Measurements from ENCODE around the gene APOL3. TPM values are rescaled to one million over a fixed set of nuclear protein-coding genes. Genes with fewer than 3 reads are reported as not detected.
A peak's percentile ranks its signal among the peaks of the same experiment; 100 is the strongest.

APOL3 gene
- total and polyA plus RNA-seq, 3 donors from 2014 or later = 10.6 to 20.9 (median 13.6) TPM

DNA sequence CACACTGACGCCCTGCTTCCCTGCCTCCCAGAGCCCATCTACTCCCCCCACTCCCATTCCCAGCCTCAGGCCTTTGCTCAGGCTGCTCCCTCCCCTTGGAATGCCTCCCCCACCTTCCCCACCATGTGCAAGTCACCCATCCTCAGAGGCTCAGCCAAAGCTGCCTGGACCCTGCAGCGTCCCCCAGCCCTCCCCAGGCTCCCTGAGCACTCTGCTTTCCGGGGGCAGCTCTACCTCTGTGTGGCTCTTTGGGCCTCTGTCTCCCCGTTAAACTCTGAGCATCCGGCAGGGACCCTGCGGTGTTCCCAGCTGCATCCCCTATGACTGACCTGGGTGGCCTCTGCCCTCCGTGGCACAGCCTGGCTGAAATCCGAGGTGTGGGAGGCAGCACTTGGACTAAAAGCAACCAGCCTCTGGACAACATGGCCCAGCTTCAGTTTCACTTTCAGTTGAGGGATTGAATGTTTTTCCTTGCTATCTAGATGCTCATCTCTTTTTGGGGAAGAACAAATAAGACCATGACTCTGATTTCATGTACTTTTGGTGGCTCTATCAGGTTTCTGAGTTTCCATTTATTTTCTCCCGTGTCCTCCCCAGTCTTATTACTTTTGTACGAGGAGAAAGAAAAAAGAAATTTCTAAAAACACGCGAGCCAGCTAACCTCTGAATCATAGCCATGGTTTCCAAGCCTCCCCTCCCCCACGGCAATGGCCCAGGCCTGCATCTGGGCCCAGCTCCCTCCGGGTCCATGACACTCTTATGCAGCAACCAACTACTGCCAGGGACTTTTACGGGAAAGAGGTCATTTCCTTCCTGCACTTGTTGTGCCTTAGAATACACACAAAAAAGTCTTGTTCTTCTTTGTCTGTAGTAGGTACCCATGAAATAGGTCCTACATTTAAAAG is 3.8 kb downstream of the APOL3 start:
- Histone ChIP-seq H3K9me3 (no peaks in the 10 kb centered on the region), H3K27me3 (no peaks in the 10 kb centered on the region), H3K4me3 (peak overlapping the region; percentile 2 to 13), H3K27ac (peak overlapping the region; percentile 90), H3K36me3 (ENCODE audit: low read depth, missing control alignments) (no peaks in the 10 kb centered on the region), H3K4me1 (peaks cover 35% of the 10 kb centered on the region)
- intact Hi-C loops (cut with DNase I; ENCODE audit: low total_unique reads) = no loop called here
- TF ChIP-seq CTCF (IDR thresholded peaks at IDR 0.05) (no peak), POLR2A (IDR thresholded peaks at IDR 0.05) (no peak)
- peak; percentile 85 for DNase-seq
- 29 to 49% methylated on average over 12 to 15 of the region's 15 CpGs for WGBS, 2 donors

- 39 to 44% methylated on average over 8 of the region's 8 CpGs for WGBS, 2 donors
- Histone ChIP-seq H3K4me3 (peak overlapping the region in 1 of 2 donors; percentile 2), H3K4me1 (peaks cover 39% of the 10 kb centered on the region), H3K9me3 (no peaks in the 10 kb centered on the region), H3K27ac (peak overlapping the region; percentile 90), H3K36me3 (ENCODE audit: low read depth, missing control alignments) (no peaks in the 10 kb centered on the region), H3K27me3 (no peaks in the 10 kb centered on the region)
- intact Hi-C loops (cut with DNase I; ENCODE audit: low total_unique reads) = no loop called here
- TF ChIP-seq POLR2A (IDR thresholded peaks at IDR 0.05) (no peak), CTCF (IDR thresholded peaks at IDR 0.05) (no peak)
- no peak for DNase-seq
These were observed 4.4 kb downstream of the APOL3 start for GRCh38 chr22:36156119-36156514.

DNA sequence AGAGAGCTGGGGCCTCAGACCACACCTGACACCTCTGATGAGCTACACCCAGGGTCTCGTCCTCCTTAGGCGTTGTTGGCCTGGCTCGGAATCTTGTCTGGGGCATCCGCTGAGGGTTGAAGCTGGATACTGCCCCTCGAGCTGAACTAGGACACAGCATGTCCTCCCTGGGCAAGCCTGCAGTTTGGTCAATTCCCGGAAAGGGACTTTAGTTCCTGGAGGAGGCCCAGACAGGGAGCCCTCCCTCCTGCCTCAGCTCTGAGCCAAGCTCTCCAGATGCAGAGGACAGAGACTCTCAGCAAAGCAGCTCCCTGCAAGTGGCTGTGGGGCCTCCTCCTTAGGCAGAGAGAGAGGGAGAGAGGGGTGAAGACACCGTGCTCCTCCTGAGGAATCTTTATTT is 4.9 kb downstream of the APOL3 start:
- no peak overlapping the region for H3K4me3 ChIP-seq
- 16 to 44% methylated on average over 6 to 7 of the region's 7 CpGs for WGBS, 2 donors
- no peaks in the 10 kb centered on the region for H3K27me3 ChIP-seq
- DNase-seq = peak; percentile 76
- no peaks in the 10 kb centered on the region for H3K36me3 ChIP-seq (ENCODE audit: low read depth, missing control alignments)
- H3K27ac ChIP-seq = peak overlapping the region; percentile 90
- no peaks in the 10 kb centered on the region for H3K9me3 ChIP-seq
- intact Hi-C loops (cut with DNase I; ENCODE audit: low total_unique reads) = no loop called here
- H3K4me1 ChIP-seq = peaks cover 39% of the 10 kb centered on the region
- TF ChIP-seq CTCF (IDR thresholded peaks at IDR 0.05) (no peak), POLR2A (IDR thresholded peaks at IDR 0.05) (no peak)

DNA sequence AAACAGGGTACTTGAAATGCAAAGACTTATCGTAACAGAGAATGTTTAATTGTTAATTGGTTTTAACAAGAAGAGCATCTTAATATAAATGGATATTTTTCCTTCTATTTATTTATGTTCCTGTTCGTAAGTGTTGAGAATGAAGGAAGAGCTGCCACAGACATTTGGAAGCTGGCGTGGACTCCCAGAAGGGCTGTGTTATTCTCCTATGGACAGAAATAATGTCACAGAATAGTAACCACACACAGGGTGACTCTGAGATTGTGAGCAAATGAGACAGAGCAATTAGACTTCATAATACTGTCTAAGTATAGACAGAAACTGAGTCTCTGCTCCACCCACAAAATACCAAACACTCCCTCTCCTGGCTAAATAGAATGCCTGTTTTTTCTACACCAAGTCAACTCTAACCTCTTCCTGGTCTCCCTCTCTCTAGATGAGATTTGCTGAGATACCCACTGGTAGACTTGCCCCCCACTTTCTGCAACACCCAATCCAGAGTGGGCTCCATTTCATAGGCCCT is 6.1 kb downstream of the APOL3 start:
- H3K36me3 ChIP-seq (ENCODE audit: low read depth, missing control alignments) = no peaks in the 10 kb centered on the region
- intact Hi-C loops (cut with DNase I; ENCODE audit: low total_unique reads) = no loop called here
- no peak for DNase-seq
- no peaks in the 10 kb centered on the region for H3K27me3 ChIP-seq
- H3K4me3 ChIP-seq = no peak overlapping the region
- TF ChIP-seq CTCF (IDR thresholded peaks at IDR 0.05) (no peak), POLR2A (IDR thresholded peaks at IDR 0.05) (no peak)
- H3K9me3 ChIP-seq = no peaks in the 10 kb centered on the region
- H3K4me1 ChIP-seq = peaks cover 41% of the 10 kb centered on the region
- WGBS, 2 donors = 88 to 98% methylated on average over 3 of the region's 3 CpGs
- H3K27ac ChIP-seq = peak overlapping the region; percentile 90

Measured in testis (tissue), 3 donors.